HG03045 (cell line): ENCODE data around the gene ZNF853.
"Not testable (repeated sequence)": the region's sequence is repeated elsewhere in the genome, so short reads cannot be mapped to it uniquely, and the experiment has no call there.

ENCODE experiments used
- ATAC-seq: cut with Tn5 transposase; IDR thresholded peaks from one replicate; pipeline ENCODE4 v1.9.1; 2021; ENCODE audit warnings: mild to moderate bottlenecking, moderate library complexity; ENCODE audit not compliant: unreplicated experiment

The ZNF853 gene

GRCh38 chr7:6634971-6635370 is 19.6 kb downstream of the ZNF853 start:
- ATAC-seq, result not testable (repeated sequence)

DNA sequence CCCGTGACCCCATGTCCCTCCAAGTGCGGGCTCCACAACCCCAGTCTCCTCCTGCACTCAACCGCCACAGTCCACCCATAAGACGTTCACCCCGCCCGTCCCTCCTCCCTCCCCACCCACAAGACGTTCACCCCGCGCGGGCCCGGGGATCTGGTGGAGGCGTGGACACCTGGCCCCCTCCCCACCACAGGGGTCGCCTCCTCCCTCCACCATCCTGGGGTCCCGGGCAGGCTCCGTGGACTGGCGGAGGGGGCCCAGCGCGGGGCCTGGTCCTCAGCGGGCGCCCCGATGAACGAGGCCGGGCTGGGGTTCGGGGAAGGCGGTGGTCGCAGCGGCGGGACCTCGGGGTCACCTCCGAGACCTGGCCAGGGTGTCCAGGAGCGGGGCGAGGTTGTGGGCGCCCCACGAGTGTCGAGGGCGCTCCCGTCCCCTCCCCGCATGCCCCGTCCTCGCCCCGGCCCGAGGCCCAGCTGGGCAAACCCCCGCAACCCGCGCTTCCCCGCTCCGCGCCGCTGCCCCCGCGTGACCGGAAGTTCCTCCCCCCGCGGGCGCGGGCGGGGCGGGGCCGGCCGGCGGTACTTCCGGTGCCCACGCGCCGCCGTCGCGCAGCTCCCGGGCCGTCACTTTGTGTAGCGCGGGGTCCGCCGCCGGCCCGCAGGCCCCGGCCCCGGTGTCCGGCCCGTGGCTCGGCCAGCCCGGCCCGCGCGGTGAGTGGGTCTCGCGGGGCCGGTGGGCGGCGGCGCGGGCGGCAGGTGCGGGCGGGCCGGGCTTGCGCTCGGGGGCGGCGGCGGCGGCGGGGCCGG is 21.5 kb downstream of the ZNF853 start, which contains the start of gene ZNF316:
TSS of gene ZNF316 (plus strand) at position 578 of the 803 bp plus-strand sequence. CDS start 5,092 bp downstream, outside the sequence.
- ATAC-seq, result peak; percentile 70

- ATAC-seq, result peak; percentile 69
Measured at GRCh38 chr7:6637544-6638229, 22.3 kb downstream of the ZNF853 start.

DNA sequence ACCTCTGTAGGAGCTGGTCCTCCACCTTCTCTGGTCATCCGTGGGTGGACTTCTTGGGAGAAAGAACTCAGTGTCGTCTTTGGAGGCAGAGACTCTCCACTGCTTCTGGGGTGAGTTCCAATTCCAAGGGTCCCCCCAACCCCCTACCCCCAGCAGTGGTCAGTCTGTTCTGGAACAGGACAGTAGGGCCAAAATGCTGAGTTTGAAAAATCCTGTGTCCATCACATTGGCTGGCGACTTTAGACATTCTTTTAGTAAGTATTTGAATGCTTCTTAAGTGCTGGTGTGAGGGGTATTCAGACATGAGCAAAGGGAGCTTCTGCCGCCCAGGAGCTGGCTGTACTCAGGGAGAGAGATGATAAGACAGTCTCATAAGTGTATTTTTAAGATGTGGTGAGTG is 23.6 kb downstream of the ZNF853 start:
- ATAC-seq, result no peak

- no peak for ATAC-seq
Measured at GRCh38 chr7:6639627-6640026, 24.2 kb downstream of the ZNF853 start.

DNA sequence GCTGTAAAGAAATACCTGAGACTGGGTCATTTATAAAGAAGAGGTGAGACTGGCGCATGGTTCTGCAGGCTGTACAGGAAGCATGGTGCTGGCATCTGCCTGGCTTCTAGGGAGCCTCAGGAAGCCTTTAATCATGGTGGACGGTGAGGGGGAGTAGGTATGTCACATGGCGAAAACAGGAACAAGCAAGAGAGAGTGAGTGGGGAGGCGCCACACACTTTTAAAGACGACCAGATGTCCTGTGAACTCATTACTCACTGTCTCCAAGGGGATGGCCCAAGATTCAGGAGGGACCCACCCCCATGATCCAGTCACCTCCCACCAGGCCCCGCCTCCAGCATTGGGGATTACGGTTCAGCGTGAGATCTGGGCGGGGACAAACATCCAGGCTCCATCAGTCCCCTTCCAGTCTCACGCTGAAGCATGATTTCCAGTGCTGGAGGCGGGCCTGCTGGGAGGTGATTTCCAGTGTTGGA is 24.9 kb downstream of the ZNF853 start:
- ATAC-seq, result no peak

- ATAC-seq, result no peak
Measured at GRCh38 chr7:6641305-6642035, 26.1 kb downstream of the ZNF853 start.

DNA sequence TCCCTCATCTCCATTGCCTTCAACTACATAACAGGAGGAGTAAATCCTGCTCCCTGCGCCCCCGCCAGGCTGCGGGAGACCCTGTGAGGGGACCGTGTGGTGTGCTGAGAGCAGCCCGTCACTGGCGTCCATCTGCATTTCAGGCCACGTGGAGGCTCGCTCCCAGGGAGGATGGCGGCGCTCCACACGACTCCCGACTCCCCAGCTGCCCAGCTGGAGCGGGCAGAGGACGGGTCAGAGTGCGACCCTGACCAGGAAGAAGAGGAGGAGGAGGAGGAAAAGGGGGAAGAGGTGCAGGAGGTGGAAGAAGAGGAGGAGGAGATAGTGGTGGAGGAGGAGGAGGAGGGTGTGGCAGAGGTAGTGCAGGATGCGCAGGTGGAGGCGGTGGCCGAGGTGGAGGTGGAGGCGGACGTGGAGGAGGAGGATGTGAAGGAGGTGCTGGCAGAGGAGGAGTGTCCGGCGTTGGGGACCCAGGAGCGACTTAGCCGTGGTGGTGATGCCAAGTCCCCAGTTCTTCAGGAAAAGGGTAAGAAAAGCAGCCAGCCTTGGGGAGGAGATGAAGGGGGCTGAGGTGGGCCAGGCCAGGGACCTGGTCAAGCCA is 26.9 kb downstream of the ZNF853 start:
- no peak for ATAC-seq

DNA sequence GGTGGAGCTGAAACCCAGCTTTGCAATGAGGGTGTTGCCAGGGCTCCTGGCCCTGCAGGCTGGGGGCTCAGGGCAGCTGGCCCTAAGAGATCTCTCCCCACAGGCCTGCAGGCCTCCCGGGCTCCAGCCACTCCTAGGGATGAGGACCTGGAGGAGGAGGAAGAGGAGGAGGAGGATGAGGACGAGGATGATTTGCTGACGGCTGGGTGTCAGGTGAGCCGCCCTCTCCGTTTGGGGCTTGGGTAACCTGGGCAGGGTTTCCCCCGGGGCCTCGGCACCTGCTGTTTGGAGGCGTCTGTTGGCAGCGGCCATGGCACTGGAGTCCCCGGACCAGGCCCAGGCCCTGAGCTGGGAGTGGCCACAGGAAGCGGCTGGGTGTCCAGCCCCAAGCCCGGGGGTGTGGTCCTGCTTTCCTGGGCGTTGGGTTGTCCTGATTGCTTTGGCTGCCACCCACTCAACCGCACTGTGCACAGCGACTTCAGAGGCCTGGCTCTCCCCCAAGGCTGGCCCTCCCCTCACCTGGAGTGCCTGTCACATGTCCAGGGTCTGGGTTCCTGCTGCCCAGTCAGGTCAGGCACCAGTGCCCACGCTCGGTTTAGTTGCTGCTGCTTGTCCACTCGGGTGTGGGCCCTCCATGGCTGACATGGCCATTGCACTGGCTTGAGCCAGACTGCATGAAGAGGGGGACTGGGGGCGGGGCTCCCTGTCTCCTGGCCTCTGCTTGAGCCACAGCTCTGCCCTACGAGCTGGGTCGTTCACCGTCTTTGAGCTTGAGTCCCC is 27.6 kb downstream of the ZNF853 start:
- ATAC-seq, result no peak

GRCh38 chr7:6643915-6644625 is 28.7 kb downstream of the ZNF853 start:
- no peak for ATAC-seq

DNA sequence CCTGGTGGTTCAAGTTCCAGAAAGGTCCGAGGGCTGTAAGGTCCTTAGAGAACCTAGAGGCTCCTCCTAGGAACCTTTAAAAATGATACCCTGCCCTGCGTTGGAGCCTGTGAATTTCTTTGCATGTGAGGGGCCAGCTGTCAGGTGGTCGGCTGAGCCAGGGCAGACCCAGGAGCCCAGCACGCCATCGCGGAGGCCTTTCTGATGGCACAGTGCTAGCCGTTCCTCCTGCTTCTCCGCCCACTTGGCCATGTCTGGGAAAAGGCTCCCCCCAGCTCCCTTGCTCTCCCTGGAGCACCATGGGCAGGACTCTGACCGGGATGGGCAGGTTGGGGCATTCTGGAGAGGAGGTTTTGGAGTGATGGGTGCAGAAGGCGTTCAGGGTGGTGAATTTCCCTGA is 29.3 kb downstream of the ZNF853 start:
- no peak for ATAC-seq

DNA sequence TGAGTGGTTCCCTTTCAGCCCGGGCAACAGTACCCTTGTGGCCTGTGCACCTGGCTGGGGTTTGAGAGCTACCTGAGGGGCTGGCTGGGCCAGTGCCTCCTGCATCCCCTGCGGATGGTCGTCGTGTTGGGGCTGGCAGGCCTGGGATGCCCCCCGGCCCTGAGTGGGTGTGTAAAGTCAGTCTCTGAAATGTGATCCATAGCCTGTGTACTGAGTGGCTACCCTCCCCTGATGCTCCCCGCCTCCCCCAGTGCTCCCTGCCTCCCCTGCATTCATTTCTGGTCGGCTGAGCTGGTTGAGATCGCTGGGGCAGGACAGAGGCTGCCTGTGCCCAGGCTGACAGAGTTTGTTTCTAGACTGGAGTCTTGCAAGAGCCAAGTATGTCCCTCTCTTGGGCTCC is 31.1 kb downstream of the ZNF853 start:
- no peak for ATAC-seq

DNA sequence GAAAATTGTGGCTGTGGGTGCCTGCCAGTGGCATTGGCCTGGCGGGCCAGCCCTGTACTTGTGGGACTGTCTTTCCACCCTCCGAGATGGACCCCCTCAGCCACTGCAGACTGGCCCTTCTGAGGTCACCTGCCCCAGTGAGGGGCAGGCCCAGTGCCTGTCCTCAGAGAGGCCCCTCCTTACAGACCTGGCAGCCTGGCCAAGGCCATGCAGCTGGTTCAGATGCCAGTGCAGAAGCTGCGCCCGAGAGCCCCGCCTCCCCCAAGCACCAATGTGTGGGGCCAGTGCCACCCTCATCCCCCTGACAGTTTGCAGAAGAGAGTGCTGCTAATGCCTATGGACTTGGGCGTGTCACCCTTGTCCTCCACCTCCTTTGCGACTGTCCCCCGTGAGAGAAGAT is 31.7 kb downstream of the ZNF853 start:
- no peak for ATAC-seq

- ATAC-seq, result no peak
Measured at GRCh38 chr7:6647541-6647940, 32.1 kb downstream of the ZNF853 start.

DNA sequence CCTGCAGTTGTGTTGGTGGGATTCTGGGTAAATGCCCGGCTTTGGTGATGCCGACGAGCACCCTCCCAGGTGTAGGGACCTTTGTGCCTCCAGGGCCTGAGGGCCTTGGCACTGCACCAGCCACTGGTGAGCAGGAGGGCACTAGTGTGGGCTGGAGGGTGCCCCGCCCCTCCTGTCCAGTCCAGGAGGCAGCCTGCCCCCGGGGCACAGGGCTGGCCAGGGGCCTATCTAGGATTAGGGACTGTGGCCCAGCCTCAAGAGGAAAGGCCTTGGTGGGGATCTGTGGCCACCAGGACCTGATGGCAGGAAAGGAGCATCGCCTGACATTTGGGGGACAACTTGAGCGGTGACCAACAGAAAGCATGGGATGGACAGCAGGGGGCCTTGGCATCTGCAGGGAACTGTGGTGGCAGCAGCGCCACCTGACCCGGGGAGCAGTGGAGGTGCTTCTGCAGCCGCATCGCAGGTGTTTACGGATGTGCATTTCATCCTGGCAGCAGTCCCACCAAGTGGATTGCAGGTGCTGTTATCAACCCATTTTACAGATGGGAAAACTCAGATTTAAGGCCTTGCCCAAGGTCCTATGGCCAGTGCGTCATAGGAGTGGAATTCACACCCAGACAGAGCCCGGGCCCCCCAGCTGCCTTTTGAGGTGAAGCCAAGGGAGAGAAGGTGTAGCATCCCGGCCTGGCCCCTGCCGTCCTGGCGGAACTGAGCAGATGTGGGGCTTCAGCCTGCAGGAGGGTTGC is 32.8 kb downstream of the ZNF853 start:
- no peak for ATAC-seq

DNA sequence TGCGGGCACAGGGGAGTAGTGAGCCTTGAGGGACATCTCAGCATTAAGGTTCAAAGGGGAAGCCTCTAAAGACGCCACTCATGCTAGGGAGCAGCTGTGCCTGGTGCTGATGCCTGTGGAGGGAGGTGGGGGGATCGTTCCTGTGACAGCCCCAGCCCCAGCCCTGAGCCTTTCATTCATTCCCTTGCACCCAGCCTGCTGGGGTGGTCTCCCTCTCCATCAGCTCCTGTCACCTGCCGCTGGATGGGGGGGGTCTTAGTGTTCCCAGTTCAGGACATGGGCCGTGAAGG is 33.4 kb downstream of the ZNF853 start:
- ATAC-seq, result no peak

- no peak for ATAC-seq
Measured at GRCh38 chr7:6649241-6649961, 34.0 kb downstream of the ZNF853 start.

DNA sequence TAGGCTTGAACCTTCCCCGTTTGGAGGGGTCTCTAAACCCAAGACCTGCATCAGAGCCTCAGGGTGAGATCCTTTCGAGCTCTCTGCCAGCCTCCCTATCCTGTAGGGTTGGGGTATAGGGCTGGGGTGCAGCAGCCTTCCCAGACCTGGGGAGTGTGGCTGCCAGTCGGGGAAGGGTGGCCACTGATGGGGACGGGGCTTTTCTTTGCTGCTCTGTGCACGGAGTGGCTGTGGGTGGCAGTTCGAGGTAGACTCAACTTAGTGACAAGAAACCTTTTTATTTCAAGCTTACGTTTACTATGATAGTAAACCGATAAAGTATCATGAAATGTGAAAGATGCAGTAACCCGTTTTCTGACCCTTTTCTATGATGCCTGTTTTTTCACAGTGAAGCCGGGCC is 34.7 kb downstream of the ZNF853 start:
- no peak for ATAC-seq
